WTC11 (cell line): Measurements from ENCODE around the gene RSBN1L.

ENCODE experiments used
- ATF3 ChIP-seq: sonication (generic); formaldehyde crosslinking; conservative IDR thresholded peaks from 2 replicates; pipeline ENCODE4 v1.8.1; 2022; ENCODE audit warnings: mild to moderate bottlenecking, missing genetic modification reagents
- FOXK1 ChIP-seq: sonication (generic); formaldehyde crosslinking; IDR thresholded peaks from 2 replicates; pipeline ENCODE4 v1.8.0; 2022; ENCODE audit warnings: mild to moderate bottlenecking, moderate library complexity, missing genetic modification reagents
- GABPB1 ChIP-seq: sonication (generic); formaldehyde crosslinking; IDR thresholded peaks from 2 replicates; pipeline ENCODE4 v1.8.1; 2023; ENCODE audit warnings: mild to moderate bottlenecking, missing genetic modification reagents
- MAX ChIP-seq: sonication (generic); formaldehyde crosslinking; IDR thresholded peaks from 2 replicates; pipeline ENCODE4 v1.8.0; 2022; ENCODE audit warnings: mild to moderate bottlenecking, missing genetic modification reagents
- NFE2L1 ChIP-seq: sonication (generic); formaldehyde crosslinking; IDR thresholded peaks from 2 replicates; pipeline ENCODE4 v1.8.1; 2023; ENCODE audit warnings: missing genetic modification reagents
- NR1H2 ChIP-seq: sonication (generic); formaldehyde crosslinking; IDR thresholded peaks from 2 replicates; pipeline ENCODE4 v1.9.0; 2021; ENCODE audit warnings: mild to moderate bottlenecking, moderate library complexity, missing genetic modification reagents
- SP1 ChIP-seq: sonication (generic); formaldehyde crosslinking; conservative IDR thresholded peaks from 2 replicates; pipeline ENCODE4 v1.8.1; 2022; ENCODE audit warnings: missing genetic modification reagents
- TEAD1 ChIP-seq: sonication (generic); formaldehyde crosslinking; IDR thresholded peaks from 2 replicates; pipeline ENCODE4 v1.8.0; 2022; ENCODE audit warnings: mild to moderate bottlenecking, missing genetic modification reagents
- ZNF219 ChIP-seq: sonication (generic); formaldehyde crosslinking; IDR thresholded peaks from 2 replicates; pipeline ENCODE4 v1.8.0; 2023; ENCODE audit warnings: missing genetic modification reagents, mild to moderate bottlenecking, borderline replicate concordance
- ZNF281 ChIP-seq: sonication (generic); formaldehyde crosslinking; IDR thresholded peaks from 2 replicates; pipeline ENCODE4 v1.8.0; 2023; ENCODE audit warnings: mild to moderate bottlenecking, missing genetic modification reagents
- ZNF512 ChIP-seq: sonication (generic); formaldehyde crosslinking; IDR thresholded peaks from 2 replicates; pipeline ENCODE4 v1.8.1; 2022; ENCODE audit warnings: missing genetic modification reagents, borderline replicate concordance
- TF ChIP-seq, protein P1 (sequence below): fragments of 200-600 bp; IDR thresholded peaks from 2 replicates; pipeline ENCODE4 v1.8.0; 2022; ENCODE audit warnings: antibody characterized with exemption
- TF ChIP-seq, protein P2 (sequence below): sonication (generic); formaldehyde crosslinking; IDR thresholded peaks from 2 replicates; pipeline ENCODE4 v1.8.0; 2023; ENCODE audit warnings: missing genetic modification reagents, mild to moderate bottlenecking, borderline replicate concordance
- TF ChIP-seq, protein P3 (sequence below): sonication (generic); formaldehyde crosslinking; IDR thresholded peaks from 2 replicates; pipeline ENCODE4 v1.8.1; 2022; ENCODE audit warnings: mild to moderate bottlenecking, missing genetic modification reagents, moderate library complexity, borderline replicate concordance

- TF ChIP-seq ZNF512 (CRISPR knock-in tag) (no peak), FOXK1 (CRISPR knock-in tag) (no peak), ZNF281 (CRISPR knock-in tag) (no peak), MAX (CRISPR knock-in tag) (peak; percentile 57; the same call in 1 of the 2 replicates), ATF3 (CRISPR knock-in tag) (no peak), NR1H2 (no peak), TEAD1 (CRISPR knock-in tag) (no peak; the same call in 1 of the 2 replicates), NFE2L1 (CRISPR knock-in tag) (no peak), SP1 (no peak), GABPB1 (CRISPR knock-in tag) (0 out of 2 replicates have a peak, but pooled peaks have one; percentile 1), ZNF219 (CRISPR knock-in tag) (no peak)
- TF ChIP-seq, protein P1, sequence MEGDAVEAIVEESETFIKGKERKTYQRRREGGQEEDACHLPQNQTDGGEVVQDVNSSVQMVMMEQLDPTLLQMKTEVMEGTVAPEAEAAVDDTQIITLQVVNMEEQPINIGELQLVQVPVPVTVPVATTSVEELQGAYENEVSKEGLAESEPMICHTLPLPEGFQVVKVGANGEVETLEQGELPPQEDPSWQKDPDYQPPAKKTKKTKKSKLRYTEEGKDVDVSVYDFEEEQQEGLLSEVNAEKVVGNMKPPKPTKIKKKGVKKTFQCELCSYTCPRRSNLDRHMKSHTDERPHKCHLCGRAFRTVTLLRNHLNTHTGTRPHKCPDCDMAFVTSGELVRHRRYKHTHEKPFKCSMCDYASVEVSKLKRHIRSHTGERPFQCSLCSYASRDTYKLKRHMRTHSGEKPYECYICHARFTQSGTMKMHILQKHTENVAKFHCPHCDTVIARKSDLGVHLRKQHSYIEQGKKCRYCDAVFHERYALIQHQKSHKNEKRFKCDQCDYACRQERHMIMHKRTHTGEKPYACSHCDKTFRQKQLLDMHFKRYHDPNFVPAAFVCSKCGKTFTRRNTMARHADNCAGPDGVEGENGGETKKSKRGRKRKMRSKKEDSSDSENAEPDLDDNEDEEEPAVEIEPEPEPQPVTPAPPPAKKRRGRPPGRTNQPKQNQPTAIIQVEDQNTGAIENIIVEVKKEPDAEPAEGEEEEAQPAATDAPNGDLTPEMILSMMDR = no peak
- TF ChIP-seq, protein P2, sequence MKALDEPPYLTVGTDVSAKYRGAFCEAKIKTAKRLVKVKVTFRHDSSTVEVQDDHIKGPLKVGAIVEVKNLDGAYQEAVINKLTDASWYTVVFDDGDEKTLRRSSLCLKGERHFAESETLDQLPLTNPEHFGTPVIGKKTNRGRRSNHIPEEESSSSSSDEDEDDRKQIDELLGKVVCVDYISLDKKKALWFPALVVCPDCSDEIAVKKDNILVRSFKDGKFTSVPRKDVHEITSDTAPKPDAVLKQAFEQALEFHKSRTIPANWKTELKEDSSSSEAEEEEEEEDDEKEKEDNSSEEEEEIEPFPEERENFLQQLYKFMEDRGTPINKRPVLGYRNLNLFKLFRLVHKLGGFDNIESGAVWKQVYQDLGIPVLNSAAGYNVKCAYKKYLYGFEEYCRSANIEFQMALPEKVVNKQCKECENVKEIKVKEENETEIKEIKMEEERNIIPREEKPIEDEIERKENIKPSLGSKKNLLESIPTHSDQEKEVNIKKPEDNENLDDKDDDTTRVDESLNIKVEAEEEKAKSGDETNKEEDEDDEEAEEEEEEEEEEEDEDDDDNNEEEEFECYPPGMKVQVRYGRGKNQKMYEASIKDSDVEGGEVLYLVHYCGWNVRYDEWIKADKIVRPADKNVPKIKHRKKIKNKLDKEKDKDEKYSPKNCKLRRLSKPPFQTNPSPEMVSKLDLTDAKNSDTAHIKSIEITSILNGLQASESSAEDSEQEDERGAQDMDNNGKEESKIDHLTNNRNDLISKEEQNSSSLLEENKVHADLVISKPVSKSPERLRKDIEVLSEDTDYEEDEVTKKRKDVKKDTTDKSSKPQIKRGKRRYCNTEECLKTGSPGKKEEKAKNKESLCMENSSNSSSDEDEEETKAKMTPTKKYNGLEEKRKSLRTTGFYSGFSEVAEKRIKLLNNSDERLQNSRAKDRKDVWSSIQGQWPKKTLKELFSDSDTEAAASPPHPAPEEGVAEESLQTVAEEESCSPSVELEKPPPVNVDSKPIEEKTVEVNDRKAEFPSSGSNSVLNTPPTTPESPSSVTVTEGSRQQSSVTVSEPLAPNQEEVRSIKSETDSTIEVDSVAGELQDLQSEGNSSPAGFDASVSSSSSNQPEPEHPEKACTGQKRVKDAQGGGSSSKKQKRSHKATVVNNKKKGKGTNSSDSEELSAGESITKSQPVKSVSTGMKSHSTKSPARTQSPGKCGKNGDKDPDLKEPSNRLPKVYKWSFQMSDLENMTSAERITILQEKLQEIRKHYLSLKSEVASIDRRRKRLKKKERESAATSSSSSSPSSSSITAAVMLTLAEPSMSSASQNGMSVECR (CRISPR knock-in tag) = peak; percentile 88; the same call in 1 of the 2 replicates
- TF ChIP-seq, protein P3, sequence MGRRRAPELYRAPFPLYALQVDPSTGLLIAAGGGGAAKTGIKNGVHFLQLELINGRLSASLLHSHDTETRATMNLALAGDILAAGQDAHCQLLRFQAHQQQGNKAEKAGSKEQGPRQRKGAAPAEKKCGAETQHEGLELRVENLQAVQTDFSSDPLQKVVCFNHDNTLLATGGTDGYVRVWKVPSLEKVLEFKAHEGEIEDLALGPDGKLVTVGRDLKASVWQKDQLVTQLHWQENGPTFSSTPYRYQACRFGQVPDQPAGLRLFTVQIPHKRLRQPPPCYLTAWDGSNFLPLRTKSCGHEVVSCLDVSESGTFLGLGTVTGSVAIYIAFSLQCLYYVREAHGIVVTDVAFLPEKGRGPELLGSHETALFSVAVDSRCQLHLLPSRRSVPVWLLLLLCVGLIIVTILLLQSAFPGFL (CRISPR knock-in tag) = no peak
These were observed 101.6 kb downstream of the RSBN1L start for GRCh38 chr7:77797734-77798393.
